Stimulated activated CD8-positive, alpha-beta memory T cell treated with anti-CD3 and anti-CD28 coated beads, Interleukin-2, amount 100 ng/mL, for 48 hours (primary cell): ENCODE data around the gene CCDC71L.

Source experiments
- DNase-seq, 2 donors: peaks; one replicate each; pipeline ENCODE4 v3.0.0-alpha.2; 2020; ENCODE audit warnings: low read depth in 2 of 2

CCDC71L gene

DNA sequence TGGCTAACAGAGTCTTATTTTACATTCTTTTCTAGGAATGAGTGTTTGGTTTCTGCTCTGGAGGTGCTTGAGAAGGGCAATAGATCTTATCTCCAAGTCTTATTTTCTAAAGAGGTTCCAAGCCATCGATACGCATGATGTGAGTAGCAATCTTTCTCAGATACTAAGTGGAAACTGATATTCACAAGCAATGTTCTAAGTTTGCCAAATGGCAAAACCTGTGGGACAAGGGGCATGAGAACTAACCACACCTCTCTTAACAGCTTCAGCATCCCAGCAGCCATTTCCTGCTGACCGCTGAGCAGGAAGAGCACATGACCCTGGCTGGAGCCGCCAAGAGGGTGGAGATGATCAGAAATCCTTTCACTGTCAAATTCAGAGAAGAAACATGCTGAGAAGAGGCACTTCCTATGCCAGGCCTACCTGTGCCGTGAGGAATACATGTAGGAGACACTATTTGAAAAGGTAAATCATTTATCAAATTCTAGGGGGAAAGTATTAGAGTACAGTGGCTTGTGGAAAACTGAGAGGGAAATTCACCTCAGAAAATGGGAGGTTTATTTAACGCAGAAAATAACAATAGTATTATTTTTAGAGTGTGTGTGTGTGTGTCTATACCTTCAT, 35.2 kb downstream of the CCDC71L start:
- no peak for DNase-seq

DNA sequence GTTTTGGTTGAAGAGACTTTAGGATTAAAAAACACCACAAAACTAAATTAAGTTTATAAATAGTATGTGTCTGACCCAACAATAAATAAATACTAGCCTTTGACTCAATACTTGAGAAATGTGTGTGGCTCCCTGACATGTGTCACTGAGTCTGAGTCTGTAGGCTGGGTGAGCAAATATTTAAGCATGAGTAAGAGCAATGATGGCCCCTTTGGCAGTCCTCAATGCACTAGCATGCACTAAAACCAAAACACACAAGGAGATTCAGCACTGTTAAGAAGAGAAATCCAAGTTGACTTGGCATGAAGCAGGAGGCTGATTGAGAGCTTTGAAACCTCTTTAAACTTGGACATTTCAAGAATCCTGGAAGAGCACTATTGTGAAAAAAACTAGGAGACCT, 37.1 kb downstream of the CCDC71L start:
- no peak for DNase-seq

DNA sequence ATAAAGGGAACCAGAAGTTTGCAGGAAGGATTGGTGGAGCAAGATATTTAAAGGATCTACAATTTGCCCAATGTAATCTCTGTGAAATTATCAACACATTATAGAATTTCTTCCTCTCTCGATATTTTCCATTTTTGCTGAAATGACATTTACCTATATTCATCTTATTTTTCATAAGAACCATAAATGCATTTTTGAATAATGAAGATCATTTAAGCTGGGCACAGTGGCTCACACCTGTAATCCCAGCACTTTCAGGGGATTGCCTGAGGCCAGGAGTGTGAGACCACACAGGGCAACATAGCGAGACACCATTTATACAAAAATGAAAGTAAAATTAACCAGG, 37.7 kb downstream of the CCDC71L start:
- DNase-seq = no peak

DNA sequence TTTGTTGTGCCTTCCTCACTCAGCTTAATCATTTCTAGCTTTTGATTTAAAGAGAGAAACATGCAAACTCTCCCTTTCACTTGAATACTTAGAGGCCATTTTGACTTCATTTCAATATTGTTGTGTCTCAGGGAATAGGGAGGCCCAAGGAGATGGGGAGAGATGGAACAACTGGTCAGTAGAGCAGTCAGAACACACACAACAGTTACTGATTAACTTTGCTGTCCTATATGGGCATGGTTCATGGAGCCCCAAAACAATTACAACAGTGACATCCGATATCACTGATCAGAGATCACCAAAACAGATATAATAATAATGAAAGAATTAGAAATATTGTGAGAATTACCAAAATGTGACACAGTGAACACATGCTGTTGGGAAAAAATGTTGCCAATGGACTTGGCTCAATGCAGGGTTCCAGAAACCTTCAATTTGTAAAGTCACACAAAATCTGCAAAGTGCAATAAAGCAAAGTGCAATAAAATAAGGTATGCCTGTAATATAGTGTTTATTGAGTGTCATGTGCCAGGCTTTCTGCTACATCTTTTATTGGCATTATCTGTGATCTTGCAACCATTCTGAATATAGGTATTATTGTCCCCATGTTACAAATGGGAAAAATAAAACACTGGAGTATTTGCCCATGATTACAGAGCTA, 38.2 kb downstream of the CCDC71L start:
- DNase-seq = no peak

DNA sequence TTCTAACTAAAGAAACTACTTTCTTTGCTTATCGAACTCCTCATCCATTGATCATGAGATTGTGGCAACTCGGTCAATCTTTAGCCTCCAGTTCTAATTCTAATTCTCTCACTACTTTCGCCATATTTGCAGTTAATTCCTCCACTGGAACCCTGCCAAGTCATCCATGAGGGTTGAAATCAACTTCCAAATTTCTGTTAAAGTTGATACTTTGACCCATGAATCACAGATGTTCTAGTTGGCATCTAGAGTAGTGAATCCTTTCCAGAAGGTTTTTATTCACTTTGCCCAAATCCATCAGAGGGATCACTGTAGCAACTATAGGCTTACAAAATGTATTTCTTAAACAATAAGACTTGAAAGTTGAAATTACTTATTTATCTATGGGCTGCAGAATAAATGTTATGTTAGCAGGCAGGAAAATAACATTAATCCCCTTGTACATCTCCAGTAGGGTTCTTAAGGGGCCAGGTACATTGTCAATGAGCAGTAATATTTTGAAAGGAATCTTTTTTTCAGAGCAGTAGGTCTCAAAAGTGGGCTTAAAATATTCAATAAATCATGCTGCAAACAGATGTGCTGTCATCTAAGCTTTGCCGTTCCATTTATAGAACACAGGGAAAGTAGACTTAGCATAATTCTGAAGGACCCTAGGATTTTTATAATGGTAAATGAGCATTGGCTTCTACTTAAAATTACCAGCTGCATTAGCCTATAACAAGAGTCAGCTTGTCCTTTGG, 39.4 kb downstream of the CCDC71L start:
- DNase-seq = no peak

DNA sequence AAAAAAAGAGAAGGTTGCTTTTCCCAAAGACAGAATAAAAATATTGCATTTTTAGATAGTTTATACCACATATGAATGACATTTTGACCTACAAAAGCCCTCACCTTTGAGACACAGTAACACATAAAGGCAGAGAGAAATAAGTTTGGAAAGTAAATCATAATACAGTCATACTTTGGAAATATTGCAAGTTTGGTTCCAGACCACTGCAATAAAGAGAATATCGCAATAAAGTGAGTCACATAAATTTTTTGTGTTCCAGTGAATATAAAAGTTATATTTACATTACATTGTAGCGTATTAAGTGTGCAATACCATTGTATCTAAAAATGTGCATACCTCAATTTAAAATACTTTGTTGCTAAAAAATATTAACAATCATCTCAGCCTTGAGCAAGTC, 40.3 kb downstream of the CCDC71L start:
- no peak for DNase-seq

DNA sequence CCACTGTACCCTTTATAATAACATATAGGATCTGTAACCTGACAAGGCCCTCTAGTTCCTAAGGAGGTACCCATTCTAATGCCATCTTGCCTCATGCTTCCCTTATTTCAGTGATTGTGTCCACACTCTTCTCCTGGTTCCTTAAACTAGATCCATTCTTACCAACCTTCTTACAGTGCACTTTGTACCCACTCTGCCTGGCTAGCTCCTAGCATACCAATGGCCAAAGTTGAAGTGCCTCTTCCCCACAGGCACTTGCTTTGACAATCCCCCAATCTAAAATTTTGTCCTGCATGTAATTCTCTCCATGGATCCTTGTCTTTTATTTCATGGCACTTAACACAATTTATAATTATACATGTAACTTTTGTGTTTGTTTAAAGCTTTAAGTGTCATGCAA, 40.9 kb downstream of the CCDC71L start:
- no peak for DNase-seq

DNA sequence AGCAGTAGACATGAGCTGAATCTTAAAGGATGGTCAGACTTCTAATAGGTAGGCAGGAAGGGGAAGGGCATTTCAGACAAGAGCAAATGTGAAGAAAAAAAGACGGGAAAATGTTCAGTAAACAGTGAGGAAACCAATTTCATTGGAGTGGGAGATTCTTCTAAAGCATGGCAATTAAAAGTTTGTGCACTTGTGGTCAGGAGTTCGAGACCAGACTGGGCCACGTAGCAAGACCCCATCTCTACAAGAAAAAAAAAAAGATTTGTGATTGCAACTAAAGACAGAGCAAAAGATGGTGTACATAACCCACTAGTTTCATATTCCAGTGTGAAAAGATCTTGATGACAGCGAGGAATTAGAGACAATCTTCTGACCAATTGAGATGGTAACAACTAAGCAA, 41.7 kb downstream of the CCDC71L start:
- no peak for DNase-seq

DNA sequence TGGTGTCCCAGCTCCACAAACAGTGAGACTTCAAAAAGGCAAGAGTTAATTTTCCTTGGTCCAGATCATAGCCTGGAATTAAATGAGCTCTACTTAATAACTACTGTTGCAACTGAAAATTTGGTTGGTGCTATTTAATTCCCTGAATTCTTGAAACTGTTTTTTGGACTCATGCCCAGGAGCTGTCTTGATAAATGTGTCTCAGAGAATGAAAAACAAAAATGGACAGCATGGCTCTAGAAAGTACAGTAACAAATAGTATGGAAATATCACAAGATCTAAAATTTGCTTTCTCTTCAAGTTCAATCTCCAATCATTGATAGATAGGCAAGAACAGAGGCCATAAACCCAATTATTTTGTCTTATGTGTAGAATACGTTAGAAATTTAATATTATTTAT, 42.5 kb downstream of the CCDC71L start:
- DNase-seq = no peak

DNA sequence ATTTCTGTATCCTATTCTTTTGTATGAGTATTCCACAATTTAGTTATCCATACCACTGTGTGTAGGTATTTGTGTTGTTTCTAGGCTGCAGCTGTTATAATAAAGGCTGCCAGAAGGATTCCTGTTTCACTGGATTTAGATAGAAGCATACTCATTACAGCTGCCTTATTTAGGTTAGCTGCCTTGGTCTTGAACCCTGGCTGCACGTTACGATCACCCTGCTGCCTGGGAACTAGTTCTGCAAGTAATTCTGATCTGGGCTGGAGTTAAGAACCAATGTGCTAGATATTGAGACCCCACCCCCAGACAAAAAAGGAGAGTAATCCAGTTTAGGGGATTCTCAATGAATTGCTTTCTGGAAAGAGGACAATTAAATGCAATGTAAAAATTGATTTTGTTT, 43.1 kb downstream of the CCDC71L start:
- no peak for DNase-seq

DNA sequence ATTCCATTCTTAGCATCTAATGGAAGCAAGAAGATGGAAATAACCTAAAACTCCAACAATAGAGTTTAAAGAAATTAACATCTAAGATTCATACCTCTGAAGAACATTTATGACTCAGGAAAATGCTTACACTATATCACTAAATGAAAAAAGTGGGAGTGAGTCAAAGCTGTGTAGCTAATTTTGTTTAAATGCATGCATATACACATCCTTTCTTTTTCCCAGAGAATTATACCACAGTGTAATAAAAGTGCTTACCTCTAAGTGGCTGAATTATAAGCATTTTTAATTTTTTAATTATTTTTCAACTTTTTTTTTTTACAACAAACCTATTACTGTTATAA, 44.3 kb downstream of the CCDC71L start:
- DNase-seq = no peak

DNA sequence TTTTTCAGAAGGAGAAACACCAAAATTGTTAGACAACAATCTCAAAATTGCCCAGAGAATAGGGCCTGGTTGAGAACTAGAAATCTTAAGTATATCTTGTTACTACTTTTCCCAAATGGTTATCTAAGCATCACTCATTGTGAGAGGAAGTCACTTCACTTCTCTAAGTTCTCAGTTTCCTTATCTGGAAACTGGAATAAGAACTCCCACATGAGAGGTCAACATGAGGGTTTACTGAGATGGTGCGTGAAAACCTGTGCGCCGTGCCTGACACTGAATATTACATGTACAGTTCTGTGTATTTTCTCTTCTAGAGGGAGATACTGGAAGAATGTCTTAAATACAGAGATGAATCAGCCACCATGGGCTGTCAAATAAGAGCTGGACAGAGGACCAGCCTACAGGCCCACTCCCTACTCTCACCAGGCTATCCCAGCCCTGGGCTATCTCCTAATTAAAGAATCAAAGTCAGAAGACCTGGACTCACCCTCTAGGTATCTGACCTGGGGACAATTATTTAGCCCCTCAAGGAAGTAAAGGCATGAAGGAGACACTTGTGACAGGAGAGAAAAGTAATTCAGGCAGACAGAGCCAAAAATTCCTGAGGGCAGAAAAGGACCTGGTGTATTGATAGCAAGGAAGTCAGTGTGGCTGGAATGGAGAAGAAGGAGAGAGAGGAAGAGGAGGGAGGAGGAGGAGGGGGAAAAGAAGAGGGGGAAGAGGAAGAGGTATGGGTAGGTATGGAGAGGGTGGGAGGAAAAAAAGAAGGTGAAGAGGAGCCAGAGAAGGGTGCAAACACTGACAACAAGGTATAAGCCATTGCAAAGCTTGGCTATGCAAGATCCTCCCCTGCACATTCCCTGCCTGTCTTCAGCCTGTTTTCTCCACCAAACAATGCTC, 44.9 kb downstream of the CCDC71L start:
- no peak for DNase-seq

DNA sequence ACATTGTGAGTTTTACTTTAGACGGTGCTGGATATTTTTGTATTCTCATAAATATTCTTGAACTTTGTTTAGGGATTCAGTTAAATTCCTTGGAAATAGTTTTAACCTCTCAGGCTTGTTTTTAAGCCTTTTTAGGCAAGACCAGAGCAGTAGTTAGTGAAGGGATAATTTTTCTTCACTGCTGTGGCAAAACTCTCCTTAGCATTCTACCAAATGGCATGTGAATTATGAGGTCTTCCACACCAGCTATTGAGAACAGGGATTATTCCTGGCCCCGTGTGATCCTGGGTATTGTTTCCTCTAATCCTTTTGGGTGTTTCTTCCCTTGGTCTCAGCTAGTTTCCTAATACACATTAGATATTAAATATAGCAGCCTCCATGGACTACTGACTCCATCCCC, 46.2 kb downstream of the CCDC71L start:
- no peak for DNase-seq

DNA sequence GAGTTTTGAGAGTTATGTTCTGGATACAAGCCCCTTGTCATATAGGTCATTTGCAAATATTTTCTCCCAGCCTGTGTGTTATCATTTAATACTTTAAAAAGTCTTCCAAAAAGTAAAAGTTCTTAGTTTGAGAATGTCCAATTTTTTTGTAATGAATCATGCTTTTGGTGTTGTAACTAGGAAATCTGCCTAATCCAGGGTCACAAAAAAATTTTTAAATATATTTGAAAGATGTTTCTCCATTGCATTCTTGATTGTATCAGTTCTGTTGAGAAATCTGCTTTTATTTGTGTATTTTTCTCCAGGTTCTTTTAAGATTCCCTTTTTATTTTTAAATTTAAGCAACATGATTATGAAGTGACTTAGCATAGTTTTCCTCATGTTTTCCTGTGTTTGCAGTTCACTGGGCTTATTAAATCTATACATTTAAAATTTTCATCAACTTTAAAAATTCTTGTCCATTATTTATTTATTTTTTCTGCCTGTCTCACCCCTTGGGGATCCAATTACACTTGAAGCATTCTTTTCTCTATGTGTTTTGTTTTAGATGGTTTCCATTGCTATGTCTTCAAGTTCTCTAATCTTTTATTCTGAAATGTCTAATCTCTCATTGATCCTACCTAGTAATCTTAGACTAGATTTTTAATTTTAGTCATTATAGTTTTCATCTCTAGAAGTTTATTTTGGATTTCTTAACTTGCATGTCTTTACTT, 47.0 kb downstream of the CCDC71L start:
- no peak for DNase-seq

DNA sequence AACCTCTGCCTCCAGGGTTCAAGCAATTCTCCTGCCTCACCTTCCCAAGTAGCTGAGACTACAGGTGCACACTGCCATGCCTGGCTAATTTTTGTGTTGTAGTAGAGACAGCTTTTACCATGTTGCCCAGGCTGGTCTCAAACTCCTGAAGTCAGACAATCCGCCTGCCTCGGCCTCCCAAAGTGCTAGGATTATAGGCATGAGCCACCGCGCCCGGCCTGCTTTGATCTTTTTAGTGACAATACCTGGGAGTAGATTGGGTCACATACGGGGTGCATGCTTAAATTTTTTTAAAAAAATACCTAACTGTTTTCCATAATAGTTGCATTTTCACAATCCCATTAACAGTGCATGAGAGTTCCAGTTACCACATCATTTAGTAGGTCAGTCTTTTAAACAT, 47.7 kb downstream of the CCDC71L start:
- no peak for DNase-seq

DNA sequence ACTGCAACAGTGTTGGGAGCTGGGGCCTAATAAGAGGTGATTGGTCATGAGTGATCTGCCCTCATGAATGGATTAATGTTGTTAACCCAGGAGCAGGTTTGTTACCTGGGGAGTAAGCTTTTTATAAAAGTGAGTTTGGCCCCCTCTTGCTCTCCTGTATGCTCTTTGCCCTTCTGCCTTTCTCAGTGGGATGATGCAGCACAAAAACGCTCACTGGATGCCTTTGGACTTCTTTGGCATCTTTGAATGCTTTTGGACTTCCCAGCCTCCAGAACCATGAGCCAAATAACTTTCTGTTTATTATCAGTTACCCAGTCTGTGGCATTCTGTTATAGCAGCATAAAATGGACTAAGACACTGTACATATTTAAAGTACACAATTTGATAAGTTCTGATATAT, 48.5 kb downstream of the CCDC71L start:
- no peak for DNase-seq

DNA sequence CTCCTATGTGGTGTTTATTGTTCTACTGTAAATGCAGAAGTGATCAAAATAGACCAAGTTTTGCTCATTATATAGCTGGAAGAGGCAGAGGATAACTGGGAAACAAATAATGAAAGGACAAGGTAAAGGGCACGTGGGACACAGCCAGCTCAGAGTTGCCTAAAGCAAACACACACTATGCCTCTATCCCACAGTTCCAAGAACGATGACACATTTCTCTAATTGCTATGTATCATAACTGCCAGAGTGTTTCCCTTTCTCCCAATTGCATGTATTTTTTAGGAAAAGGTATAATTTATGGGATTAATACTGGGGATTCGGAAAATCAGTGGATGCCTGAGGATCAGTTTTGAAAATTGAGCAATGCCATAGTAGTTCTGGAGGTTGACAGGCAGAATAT, 49.0 kb downstream of the CCDC71L start:
- DNase-seq = no peak

DNA sequence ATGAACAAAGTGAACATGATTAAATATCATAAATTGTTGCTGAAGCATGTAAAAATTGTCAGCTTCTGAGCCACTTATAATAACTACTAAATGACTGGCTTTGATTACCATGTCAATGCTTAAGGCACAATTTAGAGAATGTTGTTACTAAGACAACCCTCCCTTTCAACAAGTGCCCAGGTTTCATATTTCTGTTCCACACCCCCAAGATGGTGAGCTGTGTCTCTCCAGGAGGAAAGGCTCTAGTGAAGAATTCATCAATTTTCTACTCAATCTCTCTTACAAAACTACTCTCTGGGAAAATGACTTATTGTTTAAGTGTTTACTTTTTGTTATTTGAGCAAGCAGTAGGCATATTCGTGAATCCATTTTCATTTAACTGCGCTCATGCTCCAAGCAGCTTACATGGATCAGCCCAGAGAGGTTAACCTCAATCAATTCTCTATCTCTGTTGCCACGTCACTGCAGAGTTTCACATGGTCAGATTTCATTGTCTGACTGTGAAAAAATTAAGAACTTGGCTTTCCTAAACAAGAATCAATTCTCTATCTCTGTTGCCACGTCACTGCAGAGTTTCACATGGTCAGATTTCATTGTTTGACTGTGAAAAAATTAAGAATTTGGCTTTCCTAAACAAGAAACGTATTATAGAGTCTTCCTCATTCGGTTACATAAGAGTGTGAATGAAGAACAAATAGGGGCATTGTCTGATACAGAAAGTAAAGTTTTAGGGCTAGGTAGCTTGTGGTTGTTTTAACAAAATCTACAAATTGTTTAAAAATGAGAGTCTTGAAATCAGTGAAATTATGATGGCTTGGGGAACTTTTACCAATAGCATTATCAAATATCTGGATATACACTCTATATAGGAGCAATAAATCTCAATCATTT, 49.7 kb downstream of the CCDC71L start:
- DNase-seq = no peak

DNA sequence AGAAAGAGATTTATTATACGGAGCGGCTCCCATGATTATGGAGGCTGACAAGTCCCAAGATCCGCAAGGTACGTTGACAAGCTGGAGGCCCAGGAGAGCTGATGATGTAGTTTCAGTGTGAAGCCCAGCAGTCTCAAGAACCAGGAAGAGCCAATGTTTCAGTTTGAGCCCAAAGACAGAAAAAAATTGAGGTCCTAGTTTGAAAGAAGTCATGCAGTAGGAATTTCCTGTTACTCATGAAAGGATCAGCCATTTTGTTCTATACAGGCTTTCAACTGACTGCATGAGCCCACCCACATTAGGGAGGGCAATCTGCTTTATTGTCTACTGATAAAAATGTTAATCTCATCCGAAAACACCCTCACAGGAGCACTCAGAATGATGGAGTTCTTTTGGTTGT, 51.5 kb downstream of the CCDC71L start:
- DNase-seq = no peak

DNA sequence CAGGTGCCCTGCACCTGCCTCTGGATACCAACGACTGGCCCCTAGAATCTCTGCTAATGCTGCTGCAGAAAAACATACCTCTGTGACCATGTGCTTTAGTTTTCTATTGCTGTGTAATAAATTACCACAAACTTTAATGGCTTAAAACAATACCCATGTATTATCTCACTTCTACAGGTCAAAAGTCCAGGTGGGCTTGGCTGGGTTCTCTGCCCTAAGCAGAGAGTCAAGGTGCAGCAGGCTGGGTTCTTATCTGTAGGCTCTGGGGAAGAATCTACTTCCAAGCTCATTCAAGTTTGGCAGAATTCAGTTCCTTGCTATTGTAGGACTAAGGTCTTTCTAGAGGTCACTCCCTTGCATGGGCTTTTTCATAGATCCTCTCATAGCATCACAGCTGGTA, 52.3 kb downstream of the CCDC71L start:
- DNase-seq = no peak
